Calu3 (cell line): ENCODE results near the gene SLC9A3. TPM values are rescaled to one million over a fixed set of nuclear protein-coding genes. Genes with fewer than 3 reads are reported as not detected.

Source experiments
- BruUV-seq: library from RNA; stranded (reverse); fragments of 400-500 nt; replicated peaks from 2 replicates; lab custom pipeline; 2021; lab: Mats Ljungman, UMichigan
- CTCF ChIA-PET: fragments of 300-600 bp; sonication (Branson Sonifier 250); formaldehyde crosslinking; loops from one replicate; lab custom pipeline; 2022; ENCODE audit warnings: antibody characterized with exemption; lab: Charles Lee
- DNase-seq: peaks from one replicate; pipeline ENCODE4 v3.0.0; 2022
- H3K27ac Mint-ChIP-seq: one replicate; pipeline ENCODE4 v1.8.0; 2022; ENCODE audit warnings: mixed read lengths; ENCODE audit not compliant: unreplicated experiment
- H3K27me3 Mint-ChIP-seq: one replicate; pipeline ENCODE4 v1.8.0; 2022; ENCODE audit warnings: mixed read lengths; ENCODE audit not compliant: unreplicated experiment
- H3K36me3 Mint-ChIP-seq: one replicate; pipeline ENCODE4 v1.8.0; 2022; ENCODE audit warnings: mild to moderate bottlenecking, moderate library complexity, mixed read lengths; ENCODE audit not compliant: insufficient read depth, unreplicated experiment
- H3K4me1 Mint-ChIP-seq: one replicate; pipeline ENCODE4 v1.8.0; 2022; ENCODE audit warnings: mild to moderate bottlenecking, low read depth, mixed read lengths; ENCODE audit not compliant: unreplicated experiment
- H3K4me3 Mint-ChIP-seq: one replicate; pipeline ENCODE4 v1.8.0; 2022; ENCODE audit warnings: mild to moderate bottlenecking, low read depth, moderate library complexity, mixed read lengths; ENCODE audit not compliant: unreplicated experiment
- H3K9me3 Mint-ChIP-seq: one replicate; pipeline ENCODE4 v1.8.0; 2022; ENCODE audit warnings: low read depth, mixed read lengths; ENCODE audit not compliant: unreplicated experiment
- intact Hi-C: fragments of 100-400 bp; cut with micrococcal nuclease; formaldehyde crosslinking; loops from one replicate; pipeline ENCODE4 v1.10.0; 2022; ENCODE audit not compliant: unreplicated experiment
- total RNA-seq: library from RNA; stranded (reverse); gene quantifications from 2 replicates; pipeline ENCODE4 v1.2.3, GENCODE V29; 2022
- TF ChIP-seq, protein P1 (sequence below): fragments of 200-600 bp; IDR thresholded peaks from one replicate; pipeline ENCODE4 v1.8.0; 2022; ENCODE audit warnings: antibody characterized with exemption; ENCODE audit not compliant: unreplicated experiment

The SLC9A3 gene
- total RNA-seq, 1 experiment from 2014 or later, result 1.1 TPM

GRCh38 chr5:531101-531748 is 7.0 kb upstream of the SLC9A3 start:
- H3K9me3 Mint-ChIP-seq, result no peaks in the 10 kb centered on the region
- peaks cover 5% of the 10 kb centered on the region for H3K4me1 Mint-ChIP-seq
- intact Hi-C loops, result no loop called here
- BruUV-seq, result no TSS peak
- TF ChIP-seq, protein P1, sequence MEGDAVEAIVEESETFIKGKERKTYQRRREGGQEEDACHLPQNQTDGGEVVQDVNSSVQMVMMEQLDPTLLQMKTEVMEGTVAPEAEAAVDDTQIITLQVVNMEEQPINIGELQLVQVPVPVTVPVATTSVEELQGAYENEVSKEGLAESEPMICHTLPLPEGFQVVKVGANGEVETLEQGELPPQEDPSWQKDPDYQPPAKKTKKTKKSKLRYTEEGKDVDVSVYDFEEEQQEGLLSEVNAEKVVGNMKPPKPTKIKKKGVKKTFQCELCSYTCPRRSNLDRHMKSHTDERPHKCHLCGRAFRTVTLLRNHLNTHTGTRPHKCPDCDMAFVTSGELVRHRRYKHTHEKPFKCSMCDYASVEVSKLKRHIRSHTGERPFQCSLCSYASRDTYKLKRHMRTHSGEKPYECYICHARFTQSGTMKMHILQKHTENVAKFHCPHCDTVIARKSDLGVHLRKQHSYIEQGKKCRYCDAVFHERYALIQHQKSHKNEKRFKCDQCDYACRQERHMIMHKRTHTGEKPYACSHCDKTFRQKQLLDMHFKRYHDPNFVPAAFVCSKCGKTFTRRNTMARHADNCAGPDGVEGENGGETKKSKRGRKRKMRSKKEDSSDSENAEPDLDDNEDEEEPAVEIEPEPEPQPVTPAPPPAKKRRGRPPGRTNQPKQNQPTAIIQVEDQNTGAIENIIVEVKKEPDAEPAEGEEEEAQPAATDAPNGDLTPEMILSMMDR, result no peak
- no peak overlapping the region for H3K4me3 Mint-ChIP-seq
- peaks cover 75% of the 10 kb centered on the region for H3K27me3 Mint-ChIP-seq
- no peak overlapping the region for H3K27ac Mint-ChIP-seq
- DNase-seq, result no peak
- CTCF ChIA-PET, result no interaction called here
- H3K36me3 Mint-ChIP-seq, result no peaks in the 10 kb centered on the region

DNA sequence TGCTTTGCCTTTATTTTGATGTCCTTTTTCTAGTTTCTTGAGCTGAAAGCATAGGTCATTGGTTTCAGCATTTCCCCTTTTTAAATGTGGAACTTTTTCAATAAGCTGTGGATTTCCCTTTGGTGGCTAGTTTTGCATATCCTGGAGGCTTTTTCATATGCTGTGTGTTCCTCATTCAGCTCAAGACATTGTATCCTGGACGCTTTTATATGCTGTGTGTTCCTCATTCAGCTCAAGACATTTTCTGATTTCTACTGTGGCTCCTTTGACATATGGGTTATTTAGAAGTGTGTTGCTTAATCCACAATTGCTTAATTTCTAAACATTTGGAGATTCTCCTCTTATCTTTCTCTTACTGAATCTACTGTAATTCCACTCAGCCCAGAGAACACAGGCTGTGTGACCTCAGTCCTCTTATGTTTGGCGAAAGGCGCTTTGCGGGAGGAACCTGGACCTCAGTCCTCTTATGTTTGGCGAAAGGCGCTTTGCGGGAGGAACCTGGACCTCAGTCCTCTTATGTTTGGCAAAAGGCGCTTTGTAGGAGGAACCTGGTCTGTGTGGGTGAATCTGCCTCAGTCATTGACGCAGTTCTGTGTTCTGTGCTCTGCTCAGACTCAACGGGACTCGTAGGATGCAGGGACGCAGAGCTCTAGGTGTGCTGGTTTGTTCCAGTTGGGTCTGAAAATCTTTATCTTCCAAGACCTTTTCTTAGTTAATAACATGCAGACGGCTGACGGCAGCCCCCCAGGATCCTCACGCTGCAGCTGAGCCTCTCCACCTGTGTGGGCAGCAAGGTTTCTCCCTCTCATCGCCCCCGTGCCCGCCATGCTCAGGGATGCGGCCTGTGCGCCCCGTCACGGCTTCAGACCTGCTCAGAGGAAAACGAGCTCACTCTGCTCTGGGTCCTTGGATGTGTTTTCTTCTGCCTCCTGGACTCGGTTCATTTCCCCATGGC is 6.0 kb upstream of the SLC9A3 start:
- no peak overlapping the region for H3K4me3 Mint-ChIP-seq
- BruUV-seq, result no TSS peak
- TF ChIP-seq, protein P1, result no peak
- no peaks in the 10 kb centered on the region for H3K4me1 Mint-ChIP-seq
- DNase-seq, result no peak
- no peaks in the 10 kb centered on the region for H3K36me3 Mint-ChIP-seq
- H3K9me3 Mint-ChIP-seq, result no peaks in the 10 kb centered on the region
- CTCF ChIA-PET, result no interaction called here
- no peak overlapping the region for H3K27ac Mint-ChIP-seq
- H3K27me3 Mint-ChIP-seq, result peaks cover 78% of the 10 kb centered on the region
- intact Hi-C loops, result no loop called here

DNA sequence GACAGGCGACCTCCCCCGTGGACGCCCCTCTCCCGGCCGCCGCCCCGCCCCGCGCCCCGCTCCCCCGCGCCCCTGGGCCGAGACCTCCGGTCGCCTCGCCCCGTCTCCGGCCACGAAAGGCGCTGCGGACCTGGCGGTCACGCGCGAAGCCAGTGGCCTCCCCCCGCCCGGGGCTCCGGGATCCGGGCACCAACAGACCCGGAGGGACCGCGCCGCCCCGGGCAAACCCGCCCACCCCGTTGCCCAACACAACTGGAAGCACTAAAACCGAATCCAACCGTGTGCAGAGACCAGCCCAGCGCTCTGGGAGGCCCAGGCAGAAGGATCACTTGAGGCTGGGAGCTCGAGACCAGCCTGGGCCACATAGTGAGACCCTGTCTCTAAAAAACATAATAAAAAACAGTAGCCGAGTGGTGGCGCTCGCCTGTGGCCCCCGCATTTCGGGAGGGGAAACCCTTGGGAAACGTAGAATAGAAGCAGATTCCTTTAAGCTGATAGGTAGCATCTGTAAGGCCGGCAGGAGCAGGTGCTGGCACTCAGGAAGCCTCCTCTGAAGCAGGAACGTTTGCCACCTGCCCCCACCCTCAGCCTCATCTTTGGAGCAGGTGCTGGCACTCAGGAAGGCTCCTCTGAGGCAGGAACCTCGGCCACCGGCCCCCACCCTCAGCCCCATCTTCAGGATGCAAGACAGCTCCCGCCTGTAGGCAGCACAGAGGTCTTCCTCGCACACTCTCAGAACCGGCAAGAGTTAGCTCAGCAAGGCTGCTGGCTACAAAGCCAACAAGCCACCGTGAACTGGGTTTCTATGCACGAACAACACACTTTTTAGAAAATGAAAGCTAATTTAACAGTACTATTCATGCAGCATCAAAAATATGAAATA is 4.6 kb upstream of the SLC9A3 start:
- CTCF ChIA-PET, result no interaction called here
- BruUV-seq, result no TSS peak
- DNase-seq, result no peak
- H3K36me3 Mint-ChIP-seq, result no peaks in the 10 kb centered on the region
- H3K27me3 Mint-ChIP-seq, result peaks cover 87% of the 10 kb centered on the region
- intact Hi-C loops, result no loop called here
- H3K4me1 Mint-ChIP-seq, result no peaks in the 10 kb centered on the region
- H3K27ac Mint-ChIP-seq, result no peak overlapping the region
- H3K9me3 Mint-ChIP-seq, result no peaks in the 10 kb centered on the region
- no peak overlapping the region for H3K4me3 Mint-ChIP-seq
- TF ChIP-seq, protein P1, result no peak
